ENCODE measurements around the gene ERFL.

ERFL gene

DNA sequence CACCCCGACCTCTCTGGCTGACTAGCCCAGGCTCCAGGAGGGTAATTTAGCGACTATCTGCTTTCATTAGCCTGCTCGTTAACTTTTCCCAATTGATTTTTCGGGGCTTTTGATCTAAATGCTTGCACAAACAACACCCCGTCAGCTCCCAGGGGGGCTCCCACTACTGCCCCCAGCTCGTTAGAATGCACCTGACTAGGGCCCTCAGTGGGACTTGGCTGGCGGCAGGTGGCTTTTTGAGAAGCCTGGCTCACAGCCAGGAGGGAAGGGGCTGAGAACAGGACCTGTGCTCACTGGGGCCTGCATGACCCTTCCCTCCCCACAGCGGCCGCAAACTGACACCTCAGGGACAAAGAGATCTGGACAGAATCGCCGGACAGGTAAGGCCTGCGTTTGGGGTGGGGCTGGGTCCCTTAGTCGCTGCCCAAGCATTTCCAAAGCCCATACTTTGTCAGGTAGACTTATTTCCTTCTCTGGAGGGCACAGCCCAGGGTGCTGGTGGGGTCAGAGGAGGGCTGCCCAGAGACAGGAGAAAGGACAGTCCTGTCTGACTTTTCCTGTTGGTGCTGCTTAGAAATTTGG is 58.8 kb downstream of the ERFL start:
- TF ChIP-seq, protein P1, sequence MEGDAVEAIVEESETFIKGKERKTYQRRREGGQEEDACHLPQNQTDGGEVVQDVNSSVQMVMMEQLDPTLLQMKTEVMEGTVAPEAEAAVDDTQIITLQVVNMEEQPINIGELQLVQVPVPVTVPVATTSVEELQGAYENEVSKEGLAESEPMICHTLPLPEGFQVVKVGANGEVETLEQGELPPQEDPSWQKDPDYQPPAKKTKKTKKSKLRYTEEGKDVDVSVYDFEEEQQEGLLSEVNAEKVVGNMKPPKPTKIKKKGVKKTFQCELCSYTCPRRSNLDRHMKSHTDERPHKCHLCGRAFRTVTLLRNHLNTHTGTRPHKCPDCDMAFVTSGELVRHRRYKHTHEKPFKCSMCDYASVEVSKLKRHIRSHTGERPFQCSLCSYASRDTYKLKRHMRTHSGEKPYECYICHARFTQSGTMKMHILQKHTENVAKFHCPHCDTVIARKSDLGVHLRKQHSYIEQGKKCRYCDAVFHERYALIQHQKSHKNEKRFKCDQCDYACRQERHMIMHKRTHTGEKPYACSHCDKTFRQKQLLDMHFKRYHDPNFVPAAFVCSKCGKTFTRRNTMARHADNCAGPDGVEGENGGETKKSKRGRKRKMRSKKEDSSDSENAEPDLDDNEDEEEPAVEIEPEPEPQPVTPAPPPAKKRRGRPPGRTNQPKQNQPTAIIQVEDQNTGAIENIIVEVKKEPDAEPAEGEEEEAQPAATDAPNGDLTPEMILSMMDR (IDR thresholded peaks at IDR 0.05; ENCODE audit: low read depth, low read length), result no peak
- DNase-seq (ENCODE audit: low read depth in 2 of 2), result no peak
- no peak overlapping the region for H3K4me3 ChIP-seq (replicated peaks in 1 of 2; ENCODE audit: low read depth in 2 of 2, low read length in 2 of 2)

DNA sequence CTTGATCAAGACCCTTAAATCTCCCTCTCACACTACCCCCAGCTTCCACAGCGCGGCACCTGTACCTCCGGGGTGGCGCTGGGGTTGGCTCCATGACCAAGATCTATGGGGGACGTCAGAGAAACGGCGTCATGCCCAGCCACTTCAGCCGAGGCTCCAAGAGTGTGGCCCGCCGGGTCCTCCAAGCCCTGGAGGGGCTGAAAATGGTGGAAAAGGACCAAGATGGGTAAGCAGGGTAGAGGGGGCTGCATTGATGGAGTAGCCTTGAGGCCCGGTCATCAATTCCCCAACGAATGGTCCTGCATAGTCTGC is 59.3 kb downstream of the ERFL start:
- TF ChIP-seq, protein P1 (IDR thresholded peaks at IDR 0.05; ENCODE audit: low read depth, low read length), result no peak
- no peak overlapping the region for H3K4me3 ChIP-seq (replicated peaks in 1 of 2; ENCODE audit: low read depth in 2 of 2, low read length in 2 of 2)
- no peak for DNase-seq (ENCODE audit: low read depth in 2 of 2)

DNA sequence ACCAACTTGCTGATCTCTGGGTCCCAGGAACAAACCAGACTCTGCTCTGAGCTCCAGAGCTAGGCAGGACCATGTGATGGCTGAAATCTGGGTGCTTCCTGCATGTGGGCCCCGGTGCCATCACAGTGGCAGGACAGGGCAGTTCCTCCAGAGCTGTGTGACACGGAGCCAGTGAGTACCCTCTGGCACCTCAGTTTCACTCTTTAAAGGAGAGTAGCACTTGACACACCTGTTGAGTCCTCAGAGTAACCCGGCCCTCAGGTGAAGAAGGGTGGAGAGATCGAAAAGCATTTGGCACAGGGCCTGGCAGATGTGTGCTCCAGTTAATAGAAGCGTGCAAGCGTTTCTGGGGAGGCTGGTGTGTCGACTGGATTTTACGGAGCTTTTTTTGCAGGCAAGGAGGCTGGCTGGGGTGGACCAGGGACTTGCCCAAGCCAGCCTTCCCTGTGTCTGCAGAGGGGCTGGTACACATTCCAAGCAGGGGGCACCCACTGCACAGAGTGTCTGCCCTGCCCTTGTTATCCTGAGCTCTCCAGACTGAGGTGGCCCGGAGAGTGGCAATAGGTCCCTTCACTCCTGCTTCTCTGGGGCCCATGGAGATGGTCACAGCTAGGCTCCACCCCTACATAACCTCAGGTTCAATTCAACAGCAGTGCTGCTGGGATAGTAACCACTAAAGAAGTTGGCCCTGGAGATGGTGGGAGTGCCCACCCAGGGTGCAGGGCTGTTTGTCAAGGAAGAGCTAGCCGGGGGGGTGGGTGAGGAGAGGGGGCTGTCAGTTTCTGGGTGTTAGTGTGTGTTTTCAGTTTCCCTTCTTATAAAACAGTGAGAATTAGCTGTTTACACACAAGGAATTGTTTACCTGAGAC is 59.9 kb downstream of the ERFL start:
- TF ChIP-seq, protein P1 (IDR thresholded peaks at IDR 0.05; ENCODE audit: low read depth, low read length), result no peak
- H3K4me3 ChIP-seq (replicated peaks in 1 of 2; ENCODE audit: low read depth in 2 of 2, low read length in 2 of 2), result no peak overlapping the region
- DNase-seq (ENCODE audit: low read depth in 2 of 2), result no peak

DNA sequence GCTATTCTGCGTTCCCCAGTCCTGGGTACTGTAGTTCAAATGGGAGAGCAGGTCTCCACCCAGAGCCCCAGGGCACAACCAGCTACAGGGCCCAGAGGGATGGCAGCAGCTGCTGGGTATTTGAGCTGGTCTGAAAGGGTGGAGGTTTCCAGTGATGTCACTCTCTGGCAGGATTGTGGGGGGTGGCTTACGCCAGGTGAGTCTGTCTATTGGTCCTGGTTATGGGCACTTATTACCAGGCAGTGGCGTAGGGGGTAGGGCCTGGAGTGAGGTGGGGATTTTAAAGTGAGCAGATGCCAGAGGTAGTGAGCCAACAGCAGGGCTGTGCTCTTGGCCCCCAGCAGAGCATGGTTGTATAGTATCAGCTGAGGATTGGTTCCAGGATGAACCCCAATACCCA is 62.0 kb downstream of the ERFL start:
- TF ChIP-seq, protein P1 (IDR thresholded peaks at IDR 0.05; ENCODE audit: low read depth, low read length), result no peak
- DNase-seq (ENCODE audit: low read depth in 2 of 2), result no peak
- no peak overlapping the region for H3K4me3 ChIP-seq (replicated peaks in 1 of 2; ENCODE audit: low read depth in 2 of 2, low read length in 2 of 2)

DNA sequence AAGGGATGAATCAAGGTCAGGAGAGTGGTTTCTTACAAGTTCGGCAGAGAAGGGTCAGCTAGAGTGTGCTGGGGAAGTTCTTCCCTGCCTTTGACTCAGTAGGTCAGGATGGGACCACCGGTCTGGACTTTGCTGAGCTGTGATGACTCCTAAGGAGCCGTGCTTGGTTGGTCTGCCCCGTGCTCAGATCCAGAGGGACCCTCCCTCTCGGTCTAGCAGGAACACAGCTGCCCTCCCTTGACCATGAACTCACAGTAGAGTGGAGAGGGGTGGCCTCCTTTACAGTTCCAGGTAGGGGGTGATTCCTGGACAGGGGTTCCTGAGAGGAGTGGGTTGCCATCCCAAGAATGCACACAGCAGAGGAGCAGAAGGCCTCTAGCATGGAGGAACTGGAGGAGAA is 63.9 kb downstream of the ERFL start:
- H3K4me3 ChIP-seq (replicated peaks in 1 of 2; ENCODE audit: low read depth in 2 of 2, low read length in 2 of 2), result no peak overlapping the region
- TF ChIP-seq, protein P1 (IDR thresholded peaks at IDR 0.05; ENCODE audit: low read depth, low read length), result no peak
- DNase-seq (ENCODE audit: low read depth in 2 of 2), result no peak

DNA sequence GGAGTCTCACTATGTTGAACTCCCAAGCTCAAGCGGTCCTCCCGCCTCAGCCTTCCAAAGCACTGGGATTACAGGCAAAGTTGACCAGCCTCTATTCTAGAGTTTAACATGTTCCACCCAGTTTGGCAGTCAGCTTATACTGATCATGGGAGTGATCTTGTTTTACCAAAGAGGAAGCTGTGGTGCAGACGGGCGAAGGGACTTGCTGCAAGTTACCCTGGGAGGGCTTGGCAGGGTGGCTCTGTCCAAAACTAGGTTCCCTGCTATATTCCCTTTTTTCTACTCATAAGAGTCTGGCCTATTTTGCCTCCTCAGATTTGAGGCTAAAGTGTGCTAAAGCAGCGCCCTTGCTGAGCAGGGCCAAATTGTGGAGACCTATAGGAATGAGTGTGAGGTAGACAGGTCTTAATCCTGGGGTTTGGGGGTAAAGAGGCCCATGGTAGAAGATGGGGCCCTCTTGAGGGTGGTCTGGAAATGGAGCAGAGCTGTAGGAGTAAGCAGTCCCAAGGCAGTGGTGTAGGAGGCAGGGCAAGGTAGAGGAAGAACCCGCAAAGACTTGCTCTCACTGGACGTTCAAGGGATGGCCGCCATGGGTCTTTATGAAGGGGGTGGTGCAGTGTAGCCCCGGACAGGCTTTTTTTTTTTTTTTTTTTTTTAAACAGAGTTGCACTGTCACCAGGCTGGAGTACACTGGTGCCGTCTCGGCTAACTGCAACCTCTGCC is 64.9 kb downstream of the ERFL start:
- TF ChIP-seq, protein P1 (IDR thresholded peaks at IDR 0.05; ENCODE audit: low read depth, low read length), result no peak
- no peak for DNase-seq (ENCODE audit: low read depth in 2 of 2)
- no peak overlapping the region for H3K4me3 ChIP-seq (replicated peaks in 1 of 2; ENCODE audit: low read depth in 2 of 2, low read length in 2 of 2)
